ENCODE measurements around the gene SCAMP5. TPM values are rescaled to one million over a fixed set of nuclear protein-coding genes. Genes with fewer than 3 reads are reported as not detected.

The SCAMP5 gene
- total RNA-seq, 1 donor from 2014 or later, result 132 TPM

- no peaks in the 10 kb centered on the region for H3K9me3 Mint-ChIP-seq (ENCODE audit: unreplicated experiment)
- no peak for DNase-seq (ENCODE audit: low spot score)
- no peak overlapping the region for H3K27ac Mint-ChIP-seq (ENCODE audit: unreplicated experiment)
- H3K27me3 Mint-ChIP-seq (ENCODE audit: unreplicated experiment), result peaks cover 6% of the 10 kb centered on the region
- H3K4me1 Mint-ChIP-seq (ENCODE audit: unreplicated experiment), result peaks cover 8% of the 10 kb centered on the region
- TF ChIP-seq CTCF (IDR thresholded peaks at IDR 0.05; ENCODE audit: unreplicated experiment), result no peak
- H3K36me3 Mint-ChIP-seq (ENCODE audit: low read depth, unreplicated experiment), result peaks cover 25% of the 10 kb centered on the region
- peak overlapping the region; percentile 65 for H3K4me3 Mint-ChIP-seq (ENCODE audit: unreplicated experiment)
Observed at GRCh38 chr15:75016431-75016830, 21.1 kb downstream of the SCAMP5 start.

- Mint-ChIP-seq H3K9me3 (ENCODE audit: unreplicated experiment) (no peaks in the 10 kb centered on the region), H3K36me3 (ENCODE audit: low read depth, unreplicated experiment) (peaks cover 17% of the 10 kb centered on the region), H3K27ac (ENCODE audit: unreplicated experiment) (no peak overlapping the region), H3K4me3 (ENCODE audit: unreplicated experiment) (no peak overlapping the region), H3K27me3 (ENCODE audit: unreplicated experiment) (peaks cover 6% of the 10 kb centered on the region), H3K4me1 (ENCODE audit: unreplicated experiment) (peaks cover 20% of the 10 kb centered on the region)
- TF ChIP-seq CTCF (IDR thresholded peaks at IDR 0.05; ENCODE audit: unreplicated experiment), result no peak
- DNase-seq (ENCODE audit: low spot score), result no peak
Observed at GRCh38 chr15:75019916-75020315, 24.6 kb downstream of the SCAMP5 start.

GRCh38 chr15:75021341-75021740 is 26.0 kb downstream of the SCAMP5 start:
- DNase-seq (ENCODE audit: low spot score), result no peak
- H3K27ac Mint-ChIP-seq (ENCODE audit: unreplicated experiment), result no peak overlapping the region
- no peak for TF ChIP-seq CTCF (IDR thresholded peaks at IDR 0.05; ENCODE audit: unreplicated experiment)
- peaks cover 9% of the 10 kb centered on the region for H3K27me3 Mint-ChIP-seq (ENCODE audit: unreplicated experiment)
- H3K4me1 Mint-ChIP-seq (ENCODE audit: unreplicated experiment), result peaks cover 32% of the 10 kb centered on the region
- no peak overlapping the region for H3K4me3 Mint-ChIP-seq (ENCODE audit: unreplicated experiment)
- peaks cover 13% of the 10 kb centered on the region for H3K36me3 Mint-ChIP-seq (ENCODE audit: low read depth, unreplicated experiment)
- no peaks in the 10 kb centered on the region for H3K9me3 Mint-ChIP-seq (ENCODE audit: unreplicated experiment)

GRCh38 chr15:75022783-75023180 is 27.4 kb downstream of the SCAMP5 start:
- H3K9me3 Mint-ChIP-seq (ENCODE audit: unreplicated experiment), result no peaks in the 10 kb centered on the region
- H3K27ac Mint-ChIP-seq (ENCODE audit: unreplicated experiment), result no peak overlapping the region
- H3K36me3 Mint-ChIP-seq (ENCODE audit: low read depth, unreplicated experiment), result peaks cover 6% of the 10 kb centered on the region
- DNase-seq (ENCODE audit: low spot score), result no peak
- peak overlapping the region; percentile 99 for H3K4me3 Mint-ChIP-seq (ENCODE audit: unreplicated experiment)
- peaks cover 41% of the 10 kb centered on the region for H3K4me1 Mint-ChIP-seq (ENCODE audit: unreplicated experiment)
- H3K27me3 Mint-ChIP-seq (ENCODE audit: unreplicated experiment), result peaks cover 8% of the 10 kb centered on the region
- TF ChIP-seq CTCF (IDR thresholded peaks at IDR 0.05; ENCODE audit: unreplicated experiment), result no peak

- peak within 1 kb of the TSS; percentile 85 for H3K27ac Mint-ChIP-seq (ENCODE audit: unreplicated experiment)
- H3K27me3 Mint-ChIP-seq (ENCODE audit: unreplicated experiment), result peaks cover 8% of the 10 kb centered on the region
- H3K9me3 Mint-ChIP-seq (ENCODE audit: unreplicated experiment), result no peaks in the 10 kb centered on the region
- DNase-seq (ENCODE audit: low spot score), result peak; percentile 96
- peaks cover 5% of the 10 kb centered on the region for H3K36me3 Mint-ChIP-seq (ENCODE audit: low read depth, unreplicated experiment)
- H3K4me1 Mint-ChIP-seq (ENCODE audit: unreplicated experiment), result peaks cover 47% of the 10 kb centered on the region
- no peak for TF ChIP-seq CTCF (IDR thresholded peaks at IDR 0.05; ENCODE audit: unreplicated experiment)
- H3K4me3 Mint-ChIP-seq (ENCODE audit: unreplicated experiment), result peak within 1 kb of the TSS; percentile 99
Observed at GRCh38 chr15:75023181-75023871, 28.0 kb downstream of the SCAMP5 start, which contains the start of gene PPCDC. Gene PPCDC (plus strand): TSS chr15:75023590. CDS start chr15:75028319, 4,729 bp downstream.

All from endothelial cell (in vitro differentiated cells).